Measurements from ENCODE around the gene ANKS1A. TPM values are rescaled to one million over a fixed set of nuclear protein-coding genes. Genes with fewer than 3 reads are reported as not detected.
A peak's percentile ranks its signal among the peaks of the same experiment; 100 is the strongest.
"Not testable (repeated sequence)": the region's sequence is repeated elsewhere in the genome, so short reads cannot be mapped to it uniquely, and the experiment has no call there.

The ANKS1A gene
- polyA plus RNA-seq, 3 donors: 1.7 to 8.0 (median 3.1) TPM

- no peak overlapping the region for H3K4me3 Mint-ChIP-seq
- no CpG with 5 or more reads among the region's 1 CpG for WGBS (ENCODE audit: insufficient coverage)
- intact Hi-C loops (cut with micrococcal nuclease): no loop called here
- Histone ChIP-seq H3K36me3 (replicated peaks in 1 of 2; ENCODE audit: control insufficient read depth in 1 of 2, insufficient read depth in 2 of 2, low read length in 2 of 2) (peaks cover 0 to 4% of the 10 kb centered on the region in 2 donors), H3K9ac (ENCODE audit: insufficient read depth, low read length, poor library complexity, severe bottlenecking) (no peak overlapping the region), H3K27me3 (ENCODE audit: control insufficient read depth in 2 of 2, insufficient read depth in 2 of 2, low read length in 2 of 2) (no peaks in the 10 kb centered on the region), H3K9me3 (replicated peaks in 1 of 2; ENCODE audit: control insufficient read depth in 1 of 2, insufficient read depth in 1 of 2, low read length in 2 of 2) (no peaks in the 10 kb centered on the region), H3K4me1 (ENCODE audit: control insufficient read depth in 1 of 2, insufficient read depth in 2 of 2, low read length in 2 of 2) (peaks cover 2 to 16% of the 10 kb centered on the region in 2 donors), H3K4me2 (replicated peaks; ENCODE audit: extremely low read depth, low read length, poor library complexity, severe bottlenecking) (no peak overlapping the region), H4K20me1 (ENCODE audit: insufficient read depth, low read length) (peaks cover 94% of the 10 kb centered on the region), H3K4me3 (replicated peaks in 1 of 3; ENCODE audit: low read depth in 2 of 3, low read length in 3 of 3) (no peak overlapping the region), H2AFZ (ENCODE audit: insufficient read depth, low read depth, low read length, poor library complexity, severe bottlenecking) (no peak overlapping the region), H3K27ac (ENCODE audit: low read depth in 1 of 2, low read length in 2 of 2) (no peak overlapping the region), H3K79me2 (ENCODE audit: insufficient read depth, low read length) (peaks cover 99% of the 10 kb centered on the region)
- peaks cover 25% of the 10 kb centered on the region for H3K4me1 Mint-ChIP-seq
- H3K27me3 Mint-ChIP-seq (ENCODE audit: low read depth in 3 of 3): no peaks in the 10 kb centered on the region
- H3K9me3 Mint-ChIP-seq: no peaks in the 10 kb centered on the region
- H3K36me3 Mint-ChIP-seq: peaks cover 0 to 11% of the 10 kb centered on the region in 2 donors
- TF ChIP-seq CTCF (IDR thresholded peaks at IDR 0.05): no peak
- no peak for DNase-seq
- no peak overlapping the region for H3K27ac Mint-ChIP-seq
These were observed 8.7 kb downstream of the ANKS1A start for GRCh38 chr6:34897716-34898115.

DNA sequence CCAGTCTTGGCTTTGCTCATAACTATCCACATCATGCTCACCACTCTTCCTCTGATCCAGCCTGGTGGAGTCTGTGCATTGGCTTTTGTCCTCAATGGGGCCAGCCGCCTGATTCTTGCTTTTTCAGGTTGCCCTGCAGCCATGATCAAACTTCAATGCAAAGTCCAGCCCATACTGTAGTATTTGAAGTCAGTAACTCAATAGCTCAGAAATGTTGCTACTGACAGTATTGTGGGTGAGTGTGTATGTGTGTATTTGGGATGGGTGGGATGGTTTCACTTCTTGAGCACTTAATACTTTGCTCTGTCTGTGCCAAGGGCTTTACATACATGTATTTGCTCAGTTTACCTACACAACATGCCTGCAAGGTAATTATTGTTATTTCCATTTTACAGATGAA lies 10.7 kb downstream of the ANKS1A start:
- H3K4me2 ChIP-seq (replicated peaks; ENCODE audit: extremely low read depth, low read length, poor library complexity, severe bottlenecking); H3K27me3 Mint-ChIP-seq (ENCODE audit: low read depth in 3 of 3); intact Hi-C loops (cut with micrococcal nuclease); H3K4me3 ChIP-seq (replicated peaks in 1 of 3; ENCODE audit: low read depth in 2 of 3, low read length in 3 of 3); DNase-seq; H3K9ac ChIP-seq (ENCODE audit: insufficient read depth, low read length, poor library complexity, severe bottlenecking); H2AFZ ChIP-seq (ENCODE audit: insufficient read depth, low read depth, low read length, poor library complexity, severe bottlenecking); H3K27me3 ChIP-seq (ENCODE audit: control insufficient read depth in 2 of 2, insufficient read depth in 2 of 2, low read length in 2 of 2); H3K9me3 Mint-ChIP-seq; H3K9me3 ChIP-seq (replicated peaks in 1 of 2; ENCODE audit: control insufficient read depth in 1 of 2, insufficient read depth in 1 of 2, low read length in 2 of 2); H3K4me3 Mint-ChIP-seq; H3K36me3 ChIP-seq (replicated peaks in 1 of 2; ENCODE audit: control insufficient read depth in 1 of 2, insufficient read depth in 2 of 2, low read length in 2 of 2): not testable (repeated sequence)
- WGBS (ENCODE audit: insufficient coverage): no CpG with 5 or more reads among the region's 1 CpG
- Histone ChIP-seq H4K20me1 (ENCODE audit: insufficient read depth, low read length) (peaks cover 94% of the 10 kb centered on the region), H3K4me1 (ENCODE audit: control insufficient read depth in 1 of 2, insufficient read depth in 2 of 2, low read length in 2 of 2) (peaks cover 2 to 13% of the 10 kb centered on the region in 2 donors), H3K27ac (ENCODE audit: low read depth in 1 of 2, low read length in 2 of 2) (peak overlapping the region in 1 of 2 donors; percentile 0), H3K79me2 (ENCODE audit: insufficient read depth, low read length) (peaks cover 99% of the 10 kb centered on the region)
- H3K36me3 Mint-ChIP-seq: peaks cover 0 to 21% of the 10 kb centered on the region in 2 donors
- peaks cover 20% of the 10 kb centered on the region for H3K4me1 Mint-ChIP-seq
- H3K27ac Mint-ChIP-seq: peak overlapping the region in 1 of 7 donors; percentile 42

Data from CD14-positive monocyte (primary cell).